HG03571 (cell line): Measurements from ENCODE around the gene RHBDF1.
A peak's percentile ranks its signal among the peaks of the same experiment; 100 is the strongest.

Experiments
- ATAC-seq: cut with Tn5 transposase; IDR thresholded peaks from one replicate; pipeline ENCODE4 v1.9.1; 2021; ENCODE audit not compliant: unreplicated experiment

Gene RHBDF1

GRCh38 chr16:92431-93339 lies 20.3 kb upstream of the RHBDF1 start:
- ATAC-seq = no peak

- ATAC-seq = no peak
Measured at GRCh38 chr16:91484-91883, 19.1 kb upstream of the RHBDF1 start.

DNA sequence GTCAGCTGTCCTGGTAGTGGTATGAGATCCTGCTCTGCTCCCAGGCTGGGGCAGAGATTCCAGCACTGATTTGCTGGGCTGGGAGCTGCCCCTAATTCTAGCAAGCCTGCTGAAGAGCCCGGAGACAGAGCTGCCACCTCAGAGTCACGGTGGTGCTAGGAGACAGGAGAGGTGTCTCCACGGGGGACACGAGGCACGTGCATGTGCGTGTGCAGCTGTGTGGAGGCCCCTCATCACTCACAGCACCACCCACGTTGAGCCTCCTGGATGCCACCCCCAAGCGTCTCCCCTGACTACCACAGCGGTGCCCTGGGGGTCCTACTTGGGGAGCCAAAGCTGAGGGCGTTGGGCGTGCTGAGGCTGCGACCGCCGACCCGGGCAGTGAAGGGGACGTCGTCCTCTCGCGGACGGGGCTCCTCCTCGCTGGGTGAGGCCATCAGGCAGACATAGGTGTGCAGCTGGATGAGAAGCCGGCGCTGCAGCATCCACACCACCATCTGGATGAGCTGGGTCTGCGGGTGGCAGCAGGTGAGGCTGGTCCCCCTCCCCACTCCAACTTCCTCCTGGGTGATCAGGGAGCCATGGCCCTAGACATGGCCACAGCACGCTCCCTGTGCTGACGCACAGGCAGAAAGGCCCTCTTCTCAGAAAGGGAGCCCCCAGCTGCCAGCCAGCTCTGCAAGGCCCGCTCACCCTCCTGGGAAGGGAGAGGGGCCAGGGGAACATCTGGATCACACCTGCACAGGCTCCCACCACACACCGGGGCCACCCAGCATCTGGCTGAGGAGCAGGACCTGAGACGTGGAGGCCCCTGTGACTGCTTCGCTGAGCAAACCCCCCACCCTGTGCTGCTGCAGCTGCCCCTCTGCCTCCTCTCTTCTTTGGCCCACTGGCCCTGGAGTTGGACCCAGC lies 17.2 kb upstream of the RHBDF1 start:
- no peak for ATAC-seq

DNA sequence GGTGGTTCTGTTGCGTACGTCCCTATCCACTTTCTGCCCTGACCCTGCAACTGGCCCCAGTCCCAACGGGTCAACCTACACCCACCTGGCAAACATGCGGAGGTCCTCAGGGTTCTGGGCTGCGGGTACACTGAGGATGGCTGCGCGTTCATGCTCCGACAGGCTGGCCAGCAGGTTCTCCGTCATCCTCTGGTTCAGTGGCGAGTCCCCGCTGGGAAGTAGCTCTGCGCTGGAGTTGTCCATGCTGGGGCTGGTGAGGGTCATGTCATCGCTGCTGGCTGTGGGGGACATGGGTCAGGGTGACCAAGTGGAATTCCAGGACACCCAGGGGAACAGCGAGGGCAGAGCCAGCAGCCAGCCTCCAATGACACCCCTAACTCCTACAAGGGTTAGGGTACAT lies 16.2 kb upstream of the RHBDF1 start:
- no peak for ATAC-seq

DNA sequence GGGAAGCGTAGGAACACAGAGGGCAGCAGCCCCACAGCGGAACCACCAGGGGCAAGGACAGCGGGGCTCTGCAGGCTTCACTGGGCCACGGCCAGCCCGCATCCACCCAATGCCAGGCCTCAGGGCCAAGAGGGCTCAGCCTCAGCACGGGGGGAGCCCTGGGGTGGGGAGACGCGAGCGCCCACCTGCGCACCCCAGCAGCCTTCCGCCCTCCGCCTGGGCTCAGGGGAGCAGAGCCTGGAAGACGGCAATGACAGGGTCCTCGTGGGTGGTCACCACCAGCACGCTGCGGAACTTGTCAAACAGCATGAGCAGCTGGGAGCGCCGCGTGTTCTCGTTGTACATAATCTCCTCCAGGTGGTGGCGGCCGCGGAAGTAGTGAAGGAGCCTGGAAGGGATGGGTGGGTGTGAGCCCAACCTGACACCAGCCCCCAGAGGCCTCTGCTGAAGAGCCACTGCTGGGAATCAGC lies 14.1 kb upstream of the RHBDF1 start:
- no peak for ATAC-seq

GRCh38 chr16:85865-86264 lies 13.4 kb upstream of the RHBDF1 start:
- no peak for ATAC-seq

DNA sequence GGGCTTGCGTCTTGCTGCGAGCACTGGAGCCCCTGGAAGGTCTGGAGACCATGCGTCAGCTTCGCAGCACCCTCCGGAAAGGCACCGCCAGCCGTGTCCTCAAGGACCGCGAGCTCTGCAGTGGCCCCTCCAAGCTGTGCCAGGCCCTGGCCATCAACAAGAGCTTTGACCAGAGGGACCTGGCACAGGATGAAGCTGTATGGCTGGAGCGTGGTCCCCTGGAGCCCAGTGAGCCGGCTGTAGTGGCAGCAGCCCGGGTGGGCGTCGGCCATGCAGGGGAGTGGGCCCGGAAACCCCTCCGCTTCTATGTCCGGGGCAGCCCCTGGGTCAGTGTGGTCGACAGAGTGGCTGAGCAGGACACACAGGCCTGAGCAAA lies 13.0 kb upstream of the RHBDF1 start:
- no peak for ATAC-seq

GRCh38 chr16:84718-85406 lies 12.4 kb upstream of the RHBDF1 start:
- ATAC-seq = peak; percentile 62

- no peak for ATAC-seq
Measured at GRCh38 chr16:83781-84615, 11.6 kb upstream of the RHBDF1 start.

- ATAC-seq = no peak
Measured at GRCh38 chr16:83060-83603, 10.7 kb upstream of the RHBDF1 start.

DNA sequence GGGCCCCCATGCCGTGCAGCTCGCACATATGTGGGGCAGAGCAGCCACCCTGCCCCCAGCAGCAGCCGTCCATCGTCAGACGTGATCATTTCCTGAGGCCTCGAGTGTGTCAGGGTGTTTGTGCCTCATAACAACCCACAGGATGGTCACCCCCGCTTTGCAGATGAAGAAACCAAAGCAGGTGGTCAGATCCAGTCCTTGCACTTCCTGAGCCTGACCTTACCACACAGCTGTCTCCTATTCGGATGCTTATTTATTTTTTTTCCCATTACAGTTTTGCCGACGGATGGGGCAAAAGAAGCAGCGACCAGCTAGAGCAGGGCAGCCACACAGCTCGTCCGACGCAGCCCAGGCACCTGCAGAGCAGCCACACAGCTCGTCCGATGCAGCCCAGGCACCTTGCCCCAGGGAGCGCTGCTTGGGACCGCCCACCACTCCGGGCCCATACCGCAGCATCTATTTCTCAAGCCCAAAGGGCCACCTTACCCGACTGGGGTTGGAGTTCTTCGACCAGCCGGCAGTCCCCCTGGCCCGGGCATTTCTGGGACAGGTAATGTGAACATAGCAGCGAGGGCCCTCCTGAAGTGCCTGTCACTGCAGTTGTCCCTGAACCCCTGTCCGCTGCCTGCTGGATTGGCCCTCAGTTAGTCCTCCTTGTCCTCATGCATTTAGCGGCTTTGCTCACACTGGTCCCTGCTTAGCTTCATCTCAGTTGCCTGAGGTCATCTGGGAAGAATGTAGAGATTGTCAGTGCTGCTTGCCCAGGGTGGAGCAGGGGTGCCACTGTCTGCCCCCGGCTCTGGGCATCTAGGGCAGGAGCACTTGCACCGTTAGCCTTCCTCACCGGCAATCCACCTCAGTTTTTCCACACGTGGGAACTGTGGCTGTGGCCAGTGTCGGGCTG lies 7.0 kb upstream of the RHBDF1 start:
- ATAC-seq = no peak

DNA sequence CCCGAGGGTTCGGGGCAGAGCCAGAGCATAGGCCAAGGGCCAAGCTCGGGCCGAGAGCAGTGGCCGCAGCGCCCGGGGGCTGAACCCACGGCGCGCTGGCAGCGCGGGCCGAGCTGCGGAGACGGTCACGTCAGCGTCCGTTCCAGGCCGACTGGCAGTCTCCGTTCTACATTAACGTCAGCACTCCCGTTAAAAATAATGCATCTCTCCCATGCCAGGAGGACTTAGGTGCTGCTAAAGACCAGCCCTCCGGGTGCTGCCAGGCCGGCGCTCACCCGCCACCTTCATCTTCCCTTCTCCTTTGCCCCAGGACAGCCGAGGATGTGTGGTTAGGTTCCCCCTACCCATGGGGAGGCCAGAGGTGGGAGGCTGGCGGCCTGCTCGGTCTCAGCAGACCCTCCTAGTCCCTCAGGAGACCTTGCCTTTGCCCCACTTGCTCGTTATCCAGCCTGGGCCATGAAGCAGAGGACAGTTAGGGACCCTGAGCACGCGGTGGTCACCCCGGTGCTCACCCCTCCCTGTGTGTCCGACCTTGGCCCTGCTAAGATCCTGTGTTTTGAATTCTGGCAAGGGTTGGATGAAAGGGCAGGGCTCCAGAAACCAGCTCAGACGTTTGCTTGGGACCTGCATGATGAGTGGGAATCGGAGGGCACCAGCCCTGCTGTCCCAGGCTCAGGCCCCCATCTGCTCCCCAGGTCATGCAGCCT lies 6.2 kb upstream of the RHBDF1 start:
- no peak for ATAC-seq

GRCh38 chr16:77807-78443 lies 5.5 kb upstream of the RHBDF1 start, which contains the start of gene MPG:
TSS of gene MPG (plus strand) at chr16:78225. CDS start at chr16:78310, 85 bp downstream.
- ATAC-seq = peak; percentile 68

- peak; percentile 11 for ATAC-seq
Measured at GRCh38 chr16:77273-77806, 4.9 kb upstream of the RHBDF1 start.

GRCh38 chr16:76535-77272 lies 4.3 kb upstream of the RHBDF1 start:
- ATAC-seq = no peak

GRCh38 chr16:75580-76501 lies 3.4 kb upstream of the RHBDF1 start:
- ATAC-seq = no peak
